ENCODE data around the gene BCAN.
A peak's percentile ranks its signal among the peaks of the same experiment; 100 is the strongest.

DNA sequence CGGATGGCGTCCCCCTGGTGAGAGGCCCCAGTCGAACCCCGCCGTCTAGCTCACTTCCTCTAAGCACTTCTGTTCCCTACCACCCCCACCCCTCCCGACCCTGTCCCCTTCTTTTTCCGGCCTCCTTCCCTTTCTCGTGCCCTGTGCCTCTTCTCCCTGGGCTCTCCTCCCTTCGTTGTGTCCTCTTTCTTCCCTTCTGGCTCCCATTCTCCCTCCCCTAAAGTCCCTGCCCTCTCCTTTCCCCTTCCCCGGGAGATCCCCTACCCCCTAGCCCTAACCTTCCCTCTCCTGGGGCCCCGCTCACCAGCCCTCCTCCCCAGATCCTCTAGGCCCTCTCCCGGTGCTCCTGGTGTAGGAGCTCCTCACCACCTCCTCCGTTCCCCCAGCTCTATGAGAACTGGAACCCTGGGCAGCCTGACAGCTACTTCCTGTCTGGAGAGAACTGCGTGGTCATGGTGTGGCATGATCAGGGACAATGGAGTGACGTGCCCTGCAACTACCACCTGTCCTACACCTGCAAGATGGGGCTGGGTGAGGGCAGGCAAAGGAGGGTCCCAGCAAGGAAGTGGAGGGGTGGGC lies 15.9 kb downstream of the BCAN start:
- TF ChIP-seq, protein P1, sequence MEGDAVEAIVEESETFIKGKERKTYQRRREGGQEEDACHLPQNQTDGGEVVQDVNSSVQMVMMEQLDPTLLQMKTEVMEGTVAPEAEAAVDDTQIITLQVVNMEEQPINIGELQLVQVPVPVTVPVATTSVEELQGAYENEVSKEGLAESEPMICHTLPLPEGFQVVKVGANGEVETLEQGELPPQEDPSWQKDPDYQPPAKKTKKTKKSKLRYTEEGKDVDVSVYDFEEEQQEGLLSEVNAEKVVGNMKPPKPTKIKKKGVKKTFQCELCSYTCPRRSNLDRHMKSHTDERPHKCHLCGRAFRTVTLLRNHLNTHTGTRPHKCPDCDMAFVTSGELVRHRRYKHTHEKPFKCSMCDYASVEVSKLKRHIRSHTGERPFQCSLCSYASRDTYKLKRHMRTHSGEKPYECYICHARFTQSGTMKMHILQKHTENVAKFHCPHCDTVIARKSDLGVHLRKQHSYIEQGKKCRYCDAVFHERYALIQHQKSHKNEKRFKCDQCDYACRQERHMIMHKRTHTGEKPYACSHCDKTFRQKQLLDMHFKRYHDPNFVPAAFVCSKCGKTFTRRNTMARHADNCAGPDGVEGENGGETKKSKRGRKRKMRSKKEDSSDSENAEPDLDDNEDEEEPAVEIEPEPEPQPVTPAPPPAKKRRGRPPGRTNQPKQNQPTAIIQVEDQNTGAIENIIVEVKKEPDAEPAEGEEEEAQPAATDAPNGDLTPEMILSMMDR (IDR thresholded peaks at IDR 0.05) = peak in 2 of 6 experiments; percentile 27 to 35
- no peak for TF ChIP-seq POLR2A (IDR thresholded peaks at IDR 0.05)

Measured in adrenal gland (tissue), 5 donors.